GM19240 (cell line): ENCODE measurements around the gene HOMER2.

Source experiments
- DNase-seq: peaks from one replicate; pipeline ENCODE4 v3.0.0; 2011; ENCODE audit warnings: low spot score; ENCODE audit not compliant: insufficient read length

Gene HOMER2

GRCh38 chr15:82931221-82931620 lies 21.3 kb downstream of the HOMER2 start:
- DNase-seq, result no peak

- no peak for DNase-seq
Observed at GRCh38 chr15:82930461-82930860, 22.1 kb downstream of the HOMER2 start.

- no peak for DNase-seq
Observed at GRCh38 chr15:82928711-82929110, 23.8 kb downstream of the HOMER2 start.

GRCh38 chr15:82923744-82924143 lies 28.8 kb downstream of the HOMER2 start:
- no peak for DNase-seq

- no peak for DNase-seq
Observed at GRCh38 chr15:82922737-82923136, 29.8 kb downstream of the HOMER2 start.

GRCh38 chr15:82921939-82922338 lies 30.6 kb downstream of the HOMER2 start:
- DNase-seq, result no peak

GRCh38 chr15:82921242-82921641 lies 31.3 kb downstream of the HOMER2 start:
- DNase-seq, result no peak

GRCh38 chr15:82919231-82919886 lies 33.2 kb downstream of the HOMER2 start:
- DNase-seq, result no peak

- DNase-seq, result no peak
Observed at GRCh38 chr15:82918607-82919230, 33.8 kb downstream of the HOMER2 start.

GRCh38 chr15:82918162-82918561 lies 34.4 kb downstream of the HOMER2 start:
- no peak for DNase-seq

GRCh38 chr15:82917249-82917648 lies 35.3 kb downstream of the HOMER2 start:
- no peak for DNase-seq

- DNase-seq, result no peak
Observed at GRCh38 chr15:82916161-82916952, 36.2 kb downstream of the HOMER2 start.

- DNase-seq, result no peak
Observed at GRCh38 chr15:82914396-82914795, 38.1 kb downstream of the HOMER2 start.

- no peak for DNase-seq
Observed at GRCh38 chr15:82911458-82911857, 41.1 kb downstream of the HOMER2 start.

GRCh38 chr15:82910721-82911120 lies 41.8 kb downstream of the HOMER2 start:
- DNase-seq, result no peak

- no peak for DNase-seq
Observed at GRCh38 chr15:82909080-82909815, 43.3 kb downstream of the HOMER2 start.

GRCh38 chr15:82907350-82907749 lies 45.2 kb downstream of the HOMER2 start:
- no peak for DNase-seq

GRCh38 chr15:82904574-82904973 lies 47.9 kb downstream of the HOMER2 start:
- no peak for DNase-seq

- no peak for DNase-seq
Observed at GRCh38 chr15:82903511-82903910, 49.0 kb downstream of the HOMER2 start.

- DNase-seq, result no peak
Observed at GRCh38 chr15:82901114-82901805, 51.3 kb downstream of the HOMER2 start.

- no peak for DNase-seq
Observed at GRCh38 chr15:82900511-82901060, 51.9 kb downstream of the HOMER2 start.
